SK-N-DZ (cell line): ENCODE results near the gene METRN.
"Not testable (repeated sequence)": the region's sequence is repeated elsewhere in the genome, so short reads cannot be mapped to it uniquely, and the experiment has no call there.

ENCODE experiments used
- DNase-seq: peaks from one replicate; pipeline ENCODE4 v3.0.0-alpha.2; 2015; ENCODE audit warnings: low spot score

METRN gene

GRCh38 chr16:734981-735881, 20.3 kb downstream of the METRN start:
- no peak for DNase-seq

GRCh38 chr16:735982-736453, 21.1 kb downstream of the METRN start:
- DNase-seq = no peak

DNA sequence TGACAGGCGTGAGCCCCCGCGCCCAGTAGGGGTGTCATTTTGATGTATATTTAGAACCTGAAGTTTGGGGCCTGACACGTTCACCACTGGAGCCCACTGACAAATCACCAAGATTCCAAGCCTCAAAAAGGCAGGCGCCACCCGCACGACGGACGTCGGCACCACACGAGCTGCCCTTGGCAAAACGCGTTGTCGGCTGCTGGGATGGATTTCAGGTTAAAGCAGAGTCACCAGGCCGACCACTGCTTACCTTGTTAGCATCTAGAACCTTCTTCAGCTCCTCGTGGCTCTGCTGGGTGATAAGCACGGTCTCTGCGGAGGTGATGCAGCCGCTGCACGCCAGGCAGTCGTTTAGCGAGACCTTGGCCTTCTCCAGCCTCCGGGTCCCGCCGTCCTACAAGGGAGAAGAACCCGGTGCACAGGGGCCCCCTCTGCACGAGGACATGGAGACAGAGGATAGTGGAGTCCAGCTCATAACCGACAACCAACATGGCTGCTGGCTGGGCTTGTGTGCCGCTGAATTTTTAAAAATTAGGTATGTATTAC, 22.1 kb downstream of the METRN start:
- DNase-seq = no peak

DNA sequence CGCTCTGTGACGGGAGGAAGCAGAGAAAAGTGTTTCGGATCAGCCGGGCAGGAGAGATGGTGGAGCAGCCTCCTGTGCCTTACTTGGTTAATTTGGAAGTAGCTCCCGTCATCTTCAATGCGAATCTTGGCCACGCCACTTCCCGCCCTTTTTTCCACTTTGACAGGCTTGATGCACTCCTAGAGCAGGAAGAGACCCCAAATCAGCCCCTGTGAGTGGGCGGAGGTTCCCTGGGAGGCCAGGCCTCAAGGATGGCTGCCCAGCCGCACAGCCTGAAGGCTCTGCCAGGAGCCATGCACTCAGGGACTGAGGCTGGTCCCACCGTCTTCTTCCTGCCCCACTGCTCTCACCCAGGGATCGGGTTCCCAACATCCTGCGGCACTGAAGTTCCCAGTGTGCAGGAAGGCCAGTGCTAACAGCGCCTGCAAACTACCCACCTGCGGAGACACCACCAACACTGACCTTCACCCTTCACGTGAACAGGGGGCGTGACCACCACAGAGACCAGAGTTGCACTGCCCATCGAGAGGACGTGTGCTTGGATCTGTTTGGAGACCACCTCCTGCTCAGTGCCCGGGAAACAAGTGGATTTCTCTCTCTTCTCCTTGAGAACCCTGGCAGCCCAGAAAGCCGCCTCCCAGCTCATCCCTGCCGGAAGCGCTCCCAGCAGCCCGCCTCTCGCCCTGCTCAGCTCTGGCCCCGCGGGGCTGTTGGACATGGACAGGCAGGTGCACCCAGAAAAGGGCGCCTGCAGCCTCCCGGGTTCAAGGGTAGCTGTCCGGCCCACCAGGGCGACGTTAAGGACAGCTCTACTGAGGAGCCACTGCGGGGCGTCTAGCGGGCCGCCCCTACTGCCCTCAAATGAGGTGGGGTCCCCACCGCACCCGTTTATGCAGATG, 24.9 kb downstream of the METRN start:
- no peak for DNase-seq

DNA sequence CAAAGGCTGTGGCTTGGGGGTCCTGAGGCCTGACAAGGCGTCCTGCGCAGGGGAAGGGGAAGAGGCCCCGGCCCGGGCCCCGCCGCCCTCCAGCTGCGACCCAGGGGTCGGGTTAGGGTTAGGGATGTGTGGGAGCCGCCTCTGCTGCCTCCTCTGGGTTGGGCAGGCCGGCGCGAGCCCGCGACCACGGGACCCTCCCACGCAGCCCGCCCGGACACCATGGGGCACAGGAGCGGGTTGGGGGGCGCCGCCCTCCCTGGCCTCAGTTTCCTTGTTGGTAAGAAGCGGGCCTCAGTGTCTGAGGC, 25.5 kb downstream of the METRN start:
- DNase-seq = no peak

GRCh38 chr16:740764-741505, 26.0 kb downstream of the METRN start, which contains the start of gene CIAO3:
Gene CIAO3 (minus strand): TSS chr16:740997. CDS start chr16:740985, 12 bp downstream.
- DNase-seq = peak; percentile 83

GRCh38 chr16:741986-742629, 27.2 kb downstream of the METRN start:
- DNase-seq = no peak

GRCh38 chr16:742894-743293, 28.0 kb downstream of the METRN start:
- not testable (repeated sequence) for DNase-seq

DNA sequence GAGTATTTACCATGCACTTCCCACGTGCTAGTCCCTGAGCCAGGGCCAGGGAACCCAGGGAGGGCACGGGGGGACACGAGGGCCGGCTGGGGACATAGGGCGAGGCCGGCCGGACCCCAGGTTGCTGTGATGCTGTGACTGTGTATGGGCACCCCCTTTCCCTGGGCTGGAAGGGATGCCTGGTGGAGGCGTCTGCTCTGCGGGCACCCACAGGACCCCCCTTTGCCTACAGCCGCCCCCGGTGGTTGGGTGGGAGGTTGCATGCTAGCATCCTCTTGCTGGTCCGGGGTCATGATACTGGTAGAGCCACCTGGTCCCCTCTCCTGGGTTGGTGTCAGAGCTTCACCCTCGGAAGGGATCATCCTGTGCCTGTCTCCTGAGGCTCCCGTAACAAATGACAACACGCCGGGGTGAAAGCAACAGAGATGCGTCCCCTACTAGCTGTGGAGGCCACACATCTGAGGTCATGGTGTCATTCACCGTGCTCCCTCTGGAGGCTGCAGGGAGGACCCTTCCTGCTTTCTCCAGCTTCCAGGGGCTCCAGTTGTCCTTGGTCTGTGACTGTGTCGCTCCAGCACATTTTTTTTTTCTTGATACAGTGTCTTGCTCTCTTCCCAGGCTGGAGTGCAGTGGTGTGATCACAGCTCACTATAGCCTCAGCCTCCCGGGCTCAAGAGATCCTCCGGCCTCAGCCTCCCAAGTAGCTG, 29.0 kb downstream of the METRN start:
- DNase-seq = no peak

DNA sequence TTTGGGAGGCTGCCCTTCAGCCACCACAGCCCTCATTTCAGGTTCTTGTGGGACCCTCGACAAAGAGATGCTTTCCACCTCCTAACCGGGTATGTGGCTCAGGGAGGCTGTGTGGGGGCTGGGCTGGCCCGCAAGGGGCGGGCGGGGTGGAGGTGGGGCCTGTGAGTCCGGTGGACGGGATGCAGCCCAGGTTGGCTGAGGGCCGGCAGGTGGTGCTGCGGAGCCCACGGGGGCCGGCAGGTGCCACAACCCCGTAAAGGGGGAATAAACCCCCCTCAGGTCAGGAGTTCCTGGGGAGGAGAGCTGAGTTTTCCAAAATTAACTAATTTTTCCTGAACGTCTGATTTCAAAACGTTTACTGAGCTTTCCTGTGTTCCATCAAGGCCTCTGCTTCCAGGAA, 30.8 kb downstream of the METRN start:
- DNase-seq = peak; percentile 55

- no peak for DNase-seq
Measured at GRCh38 chr16:746637-747036, 31.7 kb downstream of the METRN start.

- DNase-seq = no peak
Measured at GRCh38 chr16:747978-748746, 33.2 kb downstream of the METRN start.

DNA sequence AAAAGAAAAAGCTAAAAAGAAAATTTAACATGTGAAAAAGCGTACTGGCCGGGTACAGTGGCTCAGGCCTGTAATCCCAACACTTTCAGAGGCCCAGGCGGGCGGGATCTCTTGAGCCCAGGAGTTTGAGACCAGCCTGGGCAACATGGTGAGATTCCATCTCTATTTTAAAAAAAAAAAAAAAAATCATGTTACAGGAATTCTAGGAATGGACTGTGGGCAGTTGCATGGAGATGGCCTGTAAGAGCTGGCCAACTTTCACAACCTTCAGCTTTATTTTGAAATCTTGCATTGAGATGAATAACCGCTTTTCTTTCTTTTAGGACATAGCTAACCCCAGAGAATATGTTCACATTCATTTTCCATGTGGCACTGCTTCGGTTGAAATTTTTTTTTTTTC, 34.1 kb downstream of the METRN start:
- no peak for DNase-seq

GRCh38 chr16:750485-750884, 35.6 kb downstream of the METRN start:
- peak; percentile 65 for DNase-seq

DNA sequence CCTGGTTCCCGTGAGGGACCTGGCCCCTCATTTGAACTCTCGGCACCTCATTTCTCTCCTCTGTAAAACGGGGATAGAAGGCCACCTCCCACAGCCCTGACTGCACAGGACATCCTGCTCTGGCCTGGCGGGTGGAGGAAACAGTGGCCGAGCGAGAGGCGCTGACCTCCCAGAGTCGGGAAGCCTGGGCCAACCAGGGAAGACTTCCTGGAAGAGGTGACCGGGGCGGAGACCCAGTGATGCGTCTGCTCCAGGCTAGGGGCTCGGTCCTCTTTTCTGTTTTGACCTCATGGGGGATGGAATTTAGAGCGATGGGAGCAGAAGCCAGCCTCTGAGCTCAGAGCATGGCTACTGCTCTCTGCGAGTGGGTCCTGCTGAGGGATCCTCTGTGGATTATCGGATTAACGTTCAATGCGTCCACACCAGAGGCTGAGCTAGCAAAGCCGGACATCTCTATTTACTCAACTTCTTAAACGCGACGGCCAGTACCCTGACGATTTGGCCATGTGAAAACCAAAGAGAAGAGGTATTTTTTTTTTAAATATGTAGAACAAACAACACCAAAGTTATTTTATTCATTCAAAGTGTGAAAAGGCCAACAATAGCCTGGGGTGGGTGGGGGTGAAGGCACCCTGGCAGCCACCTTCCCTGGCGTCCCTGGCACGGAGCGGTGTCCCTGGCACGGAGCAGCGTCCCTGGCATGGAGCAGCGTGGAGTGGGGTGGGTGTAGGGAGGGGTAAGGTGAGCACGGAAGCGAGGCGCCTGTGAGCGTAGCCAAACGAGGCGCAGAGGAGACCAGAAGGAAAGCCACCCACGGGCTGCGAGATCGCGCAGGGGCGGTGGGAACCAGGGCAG, 36.5 kb downstream of the METRN start:
- no peak for DNase-seq

DNA sequence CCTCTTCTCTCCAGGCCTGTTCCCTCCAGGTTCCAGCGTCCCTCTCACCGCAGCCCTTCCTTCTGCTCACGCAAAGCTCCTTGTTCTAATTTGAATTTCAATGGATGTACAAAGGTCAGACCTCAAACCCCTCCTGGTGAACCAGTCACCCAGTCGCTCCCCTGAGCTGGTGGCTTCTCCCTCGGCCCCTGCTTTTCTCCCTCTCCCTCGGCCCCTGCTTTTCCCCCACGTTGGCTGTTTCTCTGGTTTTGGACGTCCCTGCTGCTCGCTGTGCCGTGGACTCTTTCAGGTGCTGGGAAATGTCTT, 37.0 kb downstream of the METRN start:
- DNase-seq = no peak

GRCh38 chr16:754121-754607, 39.2 kb downstream of the METRN start:
- not testable (repeated sequence) for DNase-seq

GRCh38 chr16:754656-755055, 39.7 kb downstream of the METRN start:
- no peak for DNase-seq

DNA sequence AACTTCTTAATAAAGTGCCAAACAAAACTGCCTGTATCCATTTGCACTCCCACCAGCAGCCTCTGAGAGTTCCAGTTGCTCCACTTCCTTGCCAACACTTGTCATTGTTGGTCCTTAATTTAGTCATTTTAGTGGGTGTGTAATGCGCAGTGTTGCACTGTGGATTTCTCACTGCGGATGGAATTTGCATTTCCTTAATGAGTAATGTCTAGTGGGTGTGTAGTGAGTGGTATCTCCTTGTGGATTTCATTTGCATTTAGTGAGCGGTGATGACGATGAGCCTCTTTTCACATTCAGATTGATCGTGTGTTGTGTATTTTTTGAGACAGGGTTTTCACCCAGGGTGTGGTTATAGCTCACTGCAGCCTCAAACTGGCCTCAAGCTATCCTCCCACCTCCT, 41.5 kb downstream of the METRN start:
- DNase-seq = no peak
